Neural cell (in vitro differentiated cells): Measurements from ENCODE around the gene TIMM9. TPM values are rescaled to one million over a fixed set of nuclear protein-coding genes. Genes with fewer than 3 reads are reported as not detected.

Source experiments
- H2AFZ ChIP-seq: fragments of 200-600, 300-800 bp; sonication (generic), shearing (Covaris generic); 2 replicates; pipeline ENCODE4 v1.6.0; 2014; ENCODE audit warnings: low read depth, mild to moderate bottlenecking, antibody characterized with exemption, low read length, moderate library complexity
- H3F3A ChIP-seq: fragments of 200-600 bp; shearing (Covaris generic); 2 replicates; pipeline ENCODE4 v1.6.1; 2016; ENCODE audit warnings: mild to moderate bottlenecking, moderate library complexity, mixed read lengths, antibody characterized with exemption, low read length; ENCODE audit not compliant: insufficient read depth, poor library complexity, severe bottlenecking
- H3K27ac ChIP-seq: fragments of 200-600, 300-800 bp; sonication (generic), shearing (Covaris generic); 2 replicates; pipeline ENCODE4 v1.5.1; 2014; ENCODE audit warnings: mild to moderate bottlenecking, low read length, moderate library complexity
- H3K27me3 ChIP-seq: fragments of 300-800, 200-600 bp; sonication (generic), shearing (Covaris generic); 2 replicates; pipeline ENCODE4 v1.6.0; 2014; ENCODE audit warnings: mild to moderate bottlenecking, low read depth, low read length, moderate library complexity; ENCODE audit not compliant: insufficient read depth
- H3K36me3 ChIP-seq: fragments of 300-800, 200-600 bp; sonication (generic), shearing (Covaris generic); 2 replicates; pipeline ENCODE4 v1.5.1; 2014; ENCODE audit warnings: mild to moderate bottlenecking, antibody characterized with exemption, low read length, moderate library complexity; ENCODE audit not compliant: insufficient read depth
- H3K4me2 ChIP-seq: fragments of 300-800, 200-600 bp; sonication (generic), shearing (Covaris generic); 2 replicates; pipeline ENCODE4 v1.6.0; 2014; ENCODE audit warnings: mild to moderate bottlenecking, low read length
- H3K4me3 ChIP-seq: fragments of 300-800, 200-600 bp; sonication (generic), shearing (Covaris generic); 2 replicates; pipeline ENCODE4 v1.5.1; 2014; ENCODE audit warnings: mild to moderate bottlenecking, low read length, moderate library complexity
- H3K79me2 ChIP-seq: fragments of 200-600 bp; shearing (Covaris generic); replicated peaks from 2 replicates; pipeline ENCODE4 v1.6.0; 2014; ENCODE audit warnings: mild to moderate bottlenecking, low read length, moderate library complexity; ENCODE audit not compliant: insufficient read depth
- H3K9ac ChIP-seq: fragments of 300-800, 200-600 bp; sonication (generic), shearing (Covaris generic); 2 replicates; pipeline ENCODE4 v1.6.1; 2016; ENCODE audit warnings: mild to moderate bottlenecking, low read length, mixed read lengths
- H3K9me2 ChIP-seq: fragments of 200-600 bp; shearing (Covaris generic); 2 replicates; pipeline ENCODE4 v1.6.1; 2016; ENCODE audit warnings: mild to moderate bottlenecking, low read length, mixed read lengths; ENCODE audit not compliant: insufficient read depth
- H3K9me3 ChIP-seq: fragments of 200-600, 300-800 bp; sonication (generic), shearing (Covaris generic); 2 replicates; pipeline ENCODE4 v1.6.1; 2016; ENCODE audit warnings: mild to moderate bottlenecking, mixed run types, low read length, moderate library complexity, mixed read lengths
- H4K20me1 ChIP-seq: fragments of 200-600 bp; shearing (Covaris generic); 2 replicates; pipeline ENCODE4 v1.6.1; 2016; ENCODE audit warnings: mild to moderate bottlenecking, mixed run types; ENCODE audit not compliant: insufficient read depth
- EP300 ChIP-seq: fragments of 450-650 bp; conservative IDR thresholded peaks from 2 replicates; pipeline ENCODE4 v1.6.1; 2014; ENCODE audit warnings: antibody characterized with exemption, mild to moderate bottlenecking, moderate library complexity; ENCODE audit not compliant: poor library complexity, severe bottlenecking
- EZH2 ChIP-seq: fragments of 200-600, 300-800 bp; shearing (Covaris generic), sonication (generic); IDR thresholded peaks from 2 replicates; pipeline ENCODE4 v1.6.1; 2014; ENCODE audit warnings: antibody characterized with exemption, low read length, borderline replicate concordance, mild to moderate bottlenecking; ENCODE audit not compliant: insufficient read depth, poor library complexity, severe bottlenecking
- MXI1 ChIP-seq: fragments of 450-650 bp; conservative IDR thresholded peaks from 2 replicates; pipeline ENCODE4 v1.6.1; 2014; ENCODE audit warnings: antibody characterized with exemption, mild to moderate bottlenecking; ENCODE audit not compliant: poor library complexity, severe bottlenecking
- POLR2AphosphoS5 ChIP-seq: IDR thresholded peaks from 2 replicates; pipeline ENCODE4 v1.6.1; 2012
- RAD21 ChIP-seq: fragments of 450-650 bp; conservative IDR thresholded peaks from 2 replicates; pipeline ENCODE4 v1.6.1; 2014; ENCODE audit warnings: antibody characterized with exemption, mild to moderate bottlenecking, moderate library complexity
- SMC3 ChIP-seq: fragments of 450-650 bp; conservative IDR thresholded peaks from 2 replicates; pipeline ENCODE4 v1.6.1; 2014; ENCODE audit warnings: antibody characterized with exemption, mild to moderate bottlenecking, moderate library complexity; ENCODE audit not compliant: poor library complexity
- TAF1 ChIP-seq: IDR thresholded peaks from 2 replicates; pipeline ENCODE4 v1.6.1; 2012; ENCODE audit warnings: low read depth
- polyA plus RNA-seq: library from polyadenylated mRNA; depleted of rRNA; stranded (reverse); fragments of >200 nt; gene quantifications from 2 replicates; pipeline ENCODE4 v1.2.3, GENCODE V29; 2014
- TF ChIP-seq, protein P1 (sequence below): fragments of 450-650 bp; IDR thresholded peaks from 2 replicates; pipeline ENCODE4 v1.5.1; 2014; ENCODE audit warnings: antibody characterized with exemption, mild to moderate bottlenecking, moderate library complexity; ENCODE audit not compliant: poor library complexity, severe bottlenecking
- TF ChIP-seq, protein P2 (sequence below): IDR thresholded peaks from 2 replicates; pipeline ENCODE4 v1.6.1; 2012; ENCODE audit warnings: borderline replicate concordance

The TIMM9 gene
- polyA plus RNA-seq, 1 donor from 2014 or later = 51.1 TPM

DNA sequence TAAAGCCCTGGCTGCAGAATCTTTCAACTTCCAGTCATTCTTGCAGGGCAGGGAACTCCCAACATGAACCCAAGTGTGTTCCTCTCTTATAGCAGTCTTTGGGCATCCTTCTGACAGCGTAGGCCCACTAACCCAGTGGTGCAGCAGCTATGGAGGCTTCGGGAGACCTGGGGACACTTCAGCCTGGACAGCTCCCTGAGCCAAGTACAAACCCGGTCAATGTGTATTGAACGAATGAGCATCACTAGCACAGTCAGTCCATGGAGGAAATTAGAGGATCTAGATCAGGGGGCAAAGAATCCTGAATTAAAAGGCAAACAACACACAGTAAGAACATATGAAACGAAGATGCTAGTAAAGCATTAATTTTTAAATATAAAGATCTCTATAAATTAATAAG lies 42.0 kb upstream of the TIMM9 start:
- TF ChIP-seq TAF1 = no peak
- TF ChIP-seq RAD21 = no peak
- TF ChIP-seq MXI1 = no peak
- TF ChIP-seq SMC3 = no peak
- no peak for TF ChIP-seq EZH2
- TF ChIP-seq, protein P1, sequence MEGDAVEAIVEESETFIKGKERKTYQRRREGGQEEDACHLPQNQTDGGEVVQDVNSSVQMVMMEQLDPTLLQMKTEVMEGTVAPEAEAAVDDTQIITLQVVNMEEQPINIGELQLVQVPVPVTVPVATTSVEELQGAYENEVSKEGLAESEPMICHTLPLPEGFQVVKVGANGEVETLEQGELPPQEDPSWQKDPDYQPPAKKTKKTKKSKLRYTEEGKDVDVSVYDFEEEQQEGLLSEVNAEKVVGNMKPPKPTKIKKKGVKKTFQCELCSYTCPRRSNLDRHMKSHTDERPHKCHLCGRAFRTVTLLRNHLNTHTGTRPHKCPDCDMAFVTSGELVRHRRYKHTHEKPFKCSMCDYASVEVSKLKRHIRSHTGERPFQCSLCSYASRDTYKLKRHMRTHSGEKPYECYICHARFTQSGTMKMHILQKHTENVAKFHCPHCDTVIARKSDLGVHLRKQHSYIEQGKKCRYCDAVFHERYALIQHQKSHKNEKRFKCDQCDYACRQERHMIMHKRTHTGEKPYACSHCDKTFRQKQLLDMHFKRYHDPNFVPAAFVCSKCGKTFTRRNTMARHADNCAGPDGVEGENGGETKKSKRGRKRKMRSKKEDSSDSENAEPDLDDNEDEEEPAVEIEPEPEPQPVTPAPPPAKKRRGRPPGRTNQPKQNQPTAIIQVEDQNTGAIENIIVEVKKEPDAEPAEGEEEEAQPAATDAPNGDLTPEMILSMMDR = no peak
- no peak for TF ChIP-seq POLR2AphosphoS5
- TF ChIP-seq, protein P2, sequence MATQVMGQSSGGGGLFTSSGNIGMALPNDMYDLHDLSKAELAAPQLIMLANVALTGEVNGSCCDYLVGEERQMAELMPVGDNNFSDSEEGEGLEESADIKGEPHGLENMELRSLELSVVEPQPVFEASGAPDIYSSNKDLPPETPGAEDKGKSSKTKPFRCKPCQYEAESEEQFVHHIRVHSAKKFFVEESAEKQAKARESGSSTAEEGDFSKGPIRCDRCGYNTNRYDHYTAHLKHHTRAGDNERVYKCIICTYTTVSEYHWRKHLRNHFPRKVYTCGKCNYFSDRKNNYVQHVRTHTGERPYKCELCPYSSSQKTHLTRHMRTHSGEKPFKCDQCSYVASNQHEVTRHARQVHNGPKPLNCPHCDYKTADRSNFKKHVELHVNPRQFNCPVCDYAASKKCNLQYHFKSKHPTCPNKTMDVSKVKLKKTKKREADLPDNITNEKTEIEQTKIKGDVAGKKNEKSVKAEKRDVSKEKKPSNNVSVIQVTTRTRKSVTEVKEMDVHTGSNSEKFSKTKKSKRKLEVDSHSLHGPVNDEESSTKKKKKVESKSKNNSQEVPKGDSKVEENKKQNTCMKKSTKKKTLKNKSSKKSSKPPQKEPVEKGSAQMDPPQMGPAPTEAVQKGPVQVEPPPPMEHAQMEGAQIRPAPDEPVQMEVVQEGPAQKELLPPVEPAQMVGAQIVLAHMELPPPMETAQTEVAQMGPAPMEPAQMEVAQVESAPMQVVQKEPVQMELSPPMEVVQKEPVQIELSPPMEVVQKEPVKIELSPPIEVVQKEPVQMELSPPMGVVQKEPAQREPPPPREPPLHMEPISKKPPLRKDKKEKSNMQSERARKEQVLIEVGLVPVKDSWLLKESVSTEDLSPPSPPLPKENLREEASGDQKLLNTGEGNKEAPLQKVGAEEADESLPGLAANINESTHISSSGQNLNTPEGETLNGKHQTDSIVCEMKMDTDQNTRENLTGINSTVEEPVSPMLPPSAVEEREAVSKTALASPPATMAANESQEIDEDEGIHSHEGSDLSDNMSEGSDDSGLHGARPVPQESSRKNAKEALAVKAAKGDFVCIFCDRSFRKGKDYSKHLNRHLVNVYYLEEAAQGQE = no peak
- no peak for TF ChIP-seq EP300
- Histone ChIP-seq H3K36me3 (no peaks in the 10 kb centered on the region), H3K4me2 (no peak overlapping the region), H3K9me2 (no peaks in the 10 kb centered on the region), H3K9me3 (no peaks in the 10 kb centered on the region), H4K20me1 (no peaks in the 10 kb centered on the region), H3K27ac (no peak overlapping the region), H2AFZ (no peak overlapping the region), H3F3A (no peaks in the 10 kb centered on the region), H3K27me3 (no peaks in the 10 kb centered on the region), H3K79me2 (no peaks in the 10 kb centered on the region), H3K9ac (no peak overlapping the region), H3K4me3 (no peak overlapping the region)

DNA sequence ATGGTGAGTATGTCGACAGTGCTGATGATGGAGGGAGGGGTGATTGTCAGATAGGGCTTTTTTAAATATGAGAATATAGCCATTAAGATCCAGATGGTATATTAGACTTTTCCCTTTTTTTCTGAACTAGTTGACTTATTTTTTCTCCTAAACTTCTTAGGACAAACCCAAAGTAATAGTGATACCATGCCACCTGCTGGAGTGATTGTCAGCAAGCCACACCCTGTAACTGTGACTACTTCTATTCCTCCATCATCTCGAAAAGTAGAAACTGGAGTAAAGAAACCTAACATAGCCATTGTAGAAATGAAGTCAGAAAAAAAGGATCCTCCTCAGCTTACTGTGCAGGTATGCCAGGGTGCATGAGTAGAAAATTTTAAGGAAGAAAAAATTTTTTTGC lies 40.2 kb upstream of the TIMM9 start:
- H3K9ac ChIP-seq = no peak overlapping the region
- no peaks in the 10 kb centered on the region for H3K79me2 ChIP-seq
- no peaks in the 10 kb centered on the region for H3K9me2 ChIP-seq
- H3K4me3 ChIP-seq = no peak overlapping the region
- H3K4me2 ChIP-seq = no peak overlapping the region
- TF ChIP-seq EP300 (no peak), EZH2 (no peak), TAF1 (no peak), SMC3 (no peak), RAD21 (no peak), POLR2AphosphoS5 (no peak), MXI1 (no peak)
- TF ChIP-seq, protein P1 = no peak
- TF ChIP-seq, protein P2 = no peak
- no peak overlapping the region for H3K27ac ChIP-seq
- no peaks in the 10 kb centered on the region for H3K27me3 ChIP-seq
- no peaks in the 10 kb centered on the region for H3F3A ChIP-seq
- no peaks in the 10 kb centered on the region for H4K20me1 ChIP-seq
- no peaks in the 10 kb centered on the region for H3K9me3 ChIP-seq
- H2AFZ ChIP-seq = no peak overlapping the region
- no peaks in the 10 kb centered on the region for H3K36me3 ChIP-seq
